Choroid plexus epithelial cell (primary cell): Measurements from ENCODE around the gene CRYBG3.

Experiments used
- DNase-seq: peaks from one replicate; pipeline ENCODE4 v3.0.0-alpha.2; 2010; ENCODE audit warnings: low read depth
- H3K4me3 ChIP-seq: 2 replicates; pipeline ENCODE4 v1.5.1; 2011; ENCODE audit warnings: low read depth, mild to moderate bottlenecking, control low read depth, low read length, moderate library complexity
- TF ChIP-seq, protein P1 (sequence below): conservative IDR thresholded peaks from 2 replicates; pipeline ENCODE4 v1.5.1; 2011; ENCODE audit warnings: low read depth, mild to moderate bottlenecking, control low read depth, inconsistent platforms, low read length, moderate library complexity

The CRYBG3 gene

DNA sequence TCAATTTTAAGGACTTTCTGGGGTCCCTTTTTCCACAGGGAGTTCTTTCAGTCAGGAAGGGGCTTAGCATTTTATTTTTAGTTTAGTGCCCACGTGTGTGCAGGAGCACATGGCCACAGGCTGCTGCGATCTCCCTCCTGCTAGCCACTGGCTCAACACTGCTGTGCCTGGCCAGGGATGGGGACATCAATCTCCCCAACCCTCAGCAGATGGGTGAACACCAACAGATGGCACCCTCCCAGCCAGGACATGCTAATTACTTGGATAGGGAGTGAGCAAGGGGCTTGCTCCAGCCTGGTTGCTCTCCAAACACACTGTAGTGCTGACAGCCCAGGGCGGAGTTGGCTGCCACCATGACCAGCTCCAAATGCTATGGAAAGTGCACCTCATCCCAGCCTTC lies 157.8 kb downstream of the CRYBG3 start:
- no peak for DNase-seq
- H3K4me3 ChIP-seq, result no peak overlapping the region
- TF ChIP-seq, protein P1, sequence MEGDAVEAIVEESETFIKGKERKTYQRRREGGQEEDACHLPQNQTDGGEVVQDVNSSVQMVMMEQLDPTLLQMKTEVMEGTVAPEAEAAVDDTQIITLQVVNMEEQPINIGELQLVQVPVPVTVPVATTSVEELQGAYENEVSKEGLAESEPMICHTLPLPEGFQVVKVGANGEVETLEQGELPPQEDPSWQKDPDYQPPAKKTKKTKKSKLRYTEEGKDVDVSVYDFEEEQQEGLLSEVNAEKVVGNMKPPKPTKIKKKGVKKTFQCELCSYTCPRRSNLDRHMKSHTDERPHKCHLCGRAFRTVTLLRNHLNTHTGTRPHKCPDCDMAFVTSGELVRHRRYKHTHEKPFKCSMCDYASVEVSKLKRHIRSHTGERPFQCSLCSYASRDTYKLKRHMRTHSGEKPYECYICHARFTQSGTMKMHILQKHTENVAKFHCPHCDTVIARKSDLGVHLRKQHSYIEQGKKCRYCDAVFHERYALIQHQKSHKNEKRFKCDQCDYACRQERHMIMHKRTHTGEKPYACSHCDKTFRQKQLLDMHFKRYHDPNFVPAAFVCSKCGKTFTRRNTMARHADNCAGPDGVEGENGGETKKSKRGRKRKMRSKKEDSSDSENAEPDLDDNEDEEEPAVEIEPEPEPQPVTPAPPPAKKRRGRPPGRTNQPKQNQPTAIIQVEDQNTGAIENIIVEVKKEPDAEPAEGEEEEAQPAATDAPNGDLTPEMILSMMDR, result no peak

DNA sequence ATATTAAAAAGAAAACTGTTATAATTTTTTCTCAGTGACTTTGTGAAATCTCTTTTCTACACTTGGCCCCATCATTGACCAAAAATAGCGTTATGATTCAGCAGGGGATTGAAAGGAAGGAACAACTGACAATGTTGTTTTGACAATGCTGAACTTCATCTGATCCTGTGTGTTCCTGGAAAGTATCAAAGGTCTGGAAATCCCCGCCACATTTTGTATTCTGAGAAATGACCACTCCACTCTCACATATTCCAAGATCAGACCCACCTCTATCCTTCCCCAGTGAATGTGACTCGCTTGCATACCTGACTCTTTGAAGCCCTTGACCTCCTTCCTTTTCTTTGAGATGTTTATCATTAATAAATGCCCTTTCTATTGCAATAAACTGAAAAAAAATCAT lies 160.1 kb downstream of the CRYBG3 start:
- H3K4me3 ChIP-seq, result no peak overlapping the region
- peak; percentile 81 for DNase-seq
- TF ChIP-seq, protein P1, result no peak

DNA sequence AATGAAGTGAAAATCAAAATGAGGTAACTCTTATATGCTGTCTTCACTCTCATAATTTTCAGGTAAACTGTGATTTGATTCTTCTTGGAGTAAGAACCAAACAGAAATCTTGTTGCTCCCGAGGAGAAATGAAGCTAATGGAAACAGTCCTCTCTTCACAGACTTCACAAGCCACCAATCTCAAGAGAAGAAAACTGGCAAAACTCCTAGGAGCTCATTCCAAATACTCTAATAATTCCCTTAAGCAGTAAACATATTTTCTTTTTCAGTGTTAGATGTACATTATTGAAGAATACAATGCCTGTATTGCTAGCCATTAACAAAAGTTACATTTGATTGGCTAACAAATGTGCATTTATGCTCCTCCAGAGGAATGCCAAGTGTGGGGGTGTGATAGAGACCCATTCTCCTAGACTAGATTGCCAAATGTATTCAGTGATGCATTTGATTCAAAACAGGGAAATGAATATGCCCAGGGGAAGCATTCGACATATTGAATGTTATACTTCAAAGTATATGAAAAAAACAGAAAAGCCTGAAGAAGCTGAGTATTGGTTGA lies 162.2 kb downstream of the CRYBG3 start:
- TF ChIP-seq, protein P1, result no peak
- DNase-seq, result no peak
- no peak overlapping the region for H3K4me3 ChIP-seq

DNA sequence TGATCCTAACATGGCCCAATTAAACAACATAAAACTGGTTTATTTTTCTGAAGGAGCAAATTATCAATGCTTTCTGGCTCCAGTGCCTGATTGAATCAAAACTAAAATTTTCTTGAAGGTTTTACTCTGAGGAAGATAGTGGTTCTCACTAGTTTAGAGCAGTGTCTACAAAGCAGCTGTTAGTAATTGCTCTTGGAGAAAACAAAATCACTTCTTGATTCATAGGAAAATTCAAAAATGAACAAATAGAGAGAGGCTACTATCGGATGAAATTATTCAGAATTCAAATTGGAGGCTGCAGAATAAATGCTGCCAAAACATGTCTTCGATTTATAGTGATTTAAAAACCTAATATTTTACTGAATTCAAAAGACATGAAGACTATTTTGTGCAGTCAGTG lies 165.5 kb downstream of the CRYBG3 start:
- no peak for DNase-seq
- TF ChIP-seq, protein P1, result no peak
- no peak overlapping the region for H3K4me3 ChIP-seq

DNA sequence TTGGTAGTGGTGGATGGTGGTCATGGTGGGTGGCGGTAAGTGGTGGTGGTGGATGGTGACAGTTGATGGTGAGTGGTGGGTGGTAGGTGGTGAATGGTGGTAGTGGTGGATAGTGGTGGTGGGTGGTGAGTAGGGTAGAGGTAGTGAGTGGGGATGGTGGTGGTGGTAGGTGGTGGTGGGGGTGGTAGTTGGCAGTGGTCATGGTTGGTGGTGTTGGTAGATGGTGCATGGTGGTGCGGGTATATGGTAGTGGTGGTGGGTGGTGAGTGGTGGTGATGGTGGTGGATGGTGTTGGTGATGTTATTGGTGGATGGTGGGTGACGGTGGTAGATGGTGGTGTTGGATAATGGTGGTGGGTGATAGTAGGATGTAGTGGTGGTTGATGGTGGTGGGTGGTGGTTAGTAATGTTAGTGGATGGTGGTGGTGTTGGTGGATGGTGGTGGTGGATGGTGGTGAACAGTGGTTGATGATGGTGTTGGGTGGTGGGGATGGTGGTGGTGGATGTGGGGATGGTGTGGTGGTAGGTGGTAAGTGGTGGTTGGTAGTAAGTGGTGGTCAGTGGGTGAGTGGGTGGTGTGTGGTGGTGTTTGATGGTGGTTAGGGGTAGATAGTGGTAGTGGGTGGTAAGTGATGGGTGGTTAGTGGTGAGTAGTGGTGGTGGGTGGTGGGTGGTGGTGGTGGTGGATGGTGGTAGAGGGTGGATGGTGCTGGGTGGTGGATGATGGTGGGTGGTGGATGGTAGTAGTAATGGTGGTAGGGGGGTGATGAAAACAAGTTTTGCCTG lies 167.2 kb downstream of the CRYBG3 start:
- TF ChIP-seq, protein P1, result no peak
- no peak for DNase-seq
- no peak overlapping the region for H3K4me3 ChIP-seq

DNA sequence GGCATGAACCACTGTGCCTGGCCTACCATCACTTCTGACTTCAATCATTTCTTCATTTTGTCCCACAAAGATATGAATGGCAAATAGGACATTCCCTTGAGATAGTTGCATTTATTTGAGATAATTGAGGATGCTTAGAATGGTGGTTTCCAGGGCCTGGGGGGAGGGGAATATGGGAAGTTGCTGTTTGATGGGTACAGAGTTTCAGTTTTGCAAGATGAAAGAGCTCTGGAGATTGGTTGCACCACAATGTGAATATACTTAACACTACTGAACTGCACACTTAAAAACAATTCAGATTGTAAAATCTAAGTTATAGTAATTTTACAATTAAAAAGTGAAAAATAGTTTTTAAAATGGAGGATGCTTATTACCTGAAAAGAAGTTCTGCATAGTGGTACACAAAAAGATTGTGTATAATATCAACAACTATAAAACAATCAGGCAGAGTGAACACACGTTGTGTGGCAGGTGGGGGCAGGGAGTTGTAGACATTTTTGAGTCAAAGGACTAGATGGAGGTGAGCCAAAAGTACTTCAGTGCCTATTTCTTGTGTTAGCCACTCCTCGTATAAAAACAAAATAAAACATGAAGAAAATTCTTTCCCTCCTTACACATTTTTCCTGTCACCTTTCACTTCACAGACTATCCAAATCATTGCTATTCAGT lies 168.9 kb downstream of the CRYBG3 start:
- TF ChIP-seq, protein P1, result no peak
- no peak overlapping the region for H3K4me3 ChIP-seq
- no peak for DNase-seq
